Mononuclear cell (primary cell): Measurements from ENCODE around the gene FTSJ3. TPM values are rescaled to one million over a fixed set of nuclear protein-coding genes. Genes with fewer than 3 reads are reported as not detected.
"Not testable (repeated sequence)": the region's sequence is repeated elsewhere in the genome, so short reads cannot be mapped to it uniquely, and the experiment has no call there.

Source experiments
- H3K27me3 ChIP-seq: 2 replicates; pipeline ENCODE4 v1.6.0; 2011; ENCODE audit warnings: low read length, control low read depth; ENCODE audit not compliant: insufficient read depth
- H3K4me1 ChIP-seq: 2 replicates; pipeline ENCODE4 v1.5.1; 2011; ENCODE audit warnings: mild to moderate bottlenecking, low read length, control low read depth; ENCODE audit not compliant: insufficient read depth
- H3K4me3 ChIP-seq: 2 replicates; pipeline ENCODE4 v1.5.1; 2011; ENCODE audit warnings: mild to moderate bottlenecking, low read length, moderate library complexity
- H3K9me3 ChIP-seq: 2 replicates; pipeline ENCODE4 v1.5.1; 2011; ENCODE audit warnings: low read depth, mild to moderate bottlenecking, control low read depth, low read length
- total RNA-seq: library from RNA; depleted of rRNA; stranded (reverse); fragments of >200 nt; gene quantifications from one replicate; pipeline ENCODE4 v1.2.3, GENCODE V29; 2012

FTSJ3 gene
- total RNA-seq, 1 donor: 13.2 TPM

DNA sequence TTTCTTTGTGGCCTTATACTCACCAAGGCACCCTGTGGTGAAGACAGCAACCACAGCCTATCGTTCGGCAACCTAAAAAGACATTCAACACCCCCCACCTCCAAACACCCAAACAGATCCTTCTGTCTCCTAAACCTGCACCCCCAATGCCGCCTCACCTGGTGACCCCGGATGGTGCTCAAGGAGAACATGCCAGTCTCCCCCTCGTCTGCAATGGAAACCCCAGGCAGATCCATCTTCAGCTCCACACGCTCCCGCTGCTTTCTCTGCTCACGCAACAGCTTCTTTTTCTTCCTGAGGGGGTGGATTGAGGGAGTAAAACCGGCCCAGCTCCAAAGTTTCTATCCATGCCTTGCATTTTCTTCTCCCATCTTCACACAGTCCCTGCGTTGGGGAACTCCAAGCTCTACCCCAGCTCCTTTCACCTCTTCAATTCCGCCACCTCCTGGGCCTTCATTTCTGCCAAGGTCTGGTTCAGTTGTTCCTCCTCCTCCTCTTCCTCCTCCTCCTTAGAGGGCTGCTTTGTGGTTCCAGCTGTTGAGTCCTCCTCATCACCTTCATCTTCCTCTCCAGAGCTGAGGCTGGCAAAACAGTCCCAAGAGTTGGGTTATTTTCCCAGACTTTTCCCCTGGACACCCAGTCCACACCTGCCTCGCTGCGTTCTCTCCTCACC, 3.7 kb downstream of the FTSJ3 start:
- H3K4me1 ChIP-seq: peaks cover 29% of the 10 kb centered on the region
- no peaks in the 10 kb centered on the region for H3K9me3 ChIP-seq
- no peaks in the 10 kb centered on the region for H3K27me3 ChIP-seq
- no peak overlapping the region for H3K4me3 ChIP-seq

DNA sequence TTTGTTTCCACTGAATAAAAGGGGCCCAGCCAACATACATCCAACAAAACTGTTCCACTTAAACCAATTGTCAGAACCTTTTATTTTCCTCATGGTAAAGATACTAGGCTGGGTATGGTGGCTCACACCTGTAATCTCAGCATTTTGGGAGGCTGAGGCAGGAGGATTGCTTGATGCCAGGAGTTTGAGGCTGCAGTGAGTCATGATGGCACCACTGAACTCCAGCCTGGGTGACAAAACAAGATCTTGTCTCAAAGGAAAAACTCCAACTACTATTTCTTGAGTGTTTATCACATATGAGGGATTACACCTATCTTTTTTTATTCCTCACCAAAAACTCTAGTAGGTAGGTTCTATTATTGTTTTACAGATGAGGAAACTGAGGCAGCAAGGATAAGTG, 4.9 kb downstream of the FTSJ3 start:
- H3K9me3 ChIP-seq: no peaks in the 10 kb centered on the region
- no peak overlapping the region for H3K4me3 ChIP-seq
- H3K27me3 ChIP-seq: no peaks in the 10 kb centered on the region
- H3K4me1 ChIP-seq: peaks cover 18% of the 10 kb centered on the region

GRCh38 chr17:63821804-63822203, 5.7 kb downstream of the FTSJ3 start:
- Histone ChIP-seq H3K27me3 (no peaks in the 10 kb centered on the region), H3K9me3 (no peaks in the 10 kb centered on the region), H3K4me3 (no peak overlapping the region), H3K4me1 (peaks cover 18% of the 10 kb centered on the region)

GRCh38 chr17:63820963-63821561, 6.4 kb downstream of the FTSJ3 start:
- Histone ChIP-seq H3K9me3 (no peaks in the 10 kb centered on the region), H3K27me3 (no peaks in the 10 kb centered on the region), H3K4me1 (peaks cover 13% of the 10 kb centered on the region), H3K4me3 (no peak overlapping the region)

GRCh38 chr17:63819585-63820537, 7.6 kb downstream of the FTSJ3 start:
- Histone ChIP-seq H3K27me3 (no peaks in the 10 kb centered on the region), H3K4me3 (no peak overlapping the region), H3K4me1 (peaks cover 6% of the 10 kb centered on the region), H3K9me3 (no peaks in the 10 kb centered on the region)

GRCh38 chr17:63819131-63819530, 8.3 kb downstream of the FTSJ3 start:
- no peak overlapping the region for H3K4me3 ChIP-seq
- no peaks in the 10 kb centered on the region for H3K9me3 ChIP-seq
- H3K27me3 ChIP-seq: no peaks in the 10 kb centered on the region
- H3K4me1 ChIP-seq: peaks cover 6% of the 10 kb centered on the region

GRCh38 chr17:63817736-63818385, 9.6 kb downstream of the FTSJ3 start:
- no peaks in the 10 kb centered on the region for H3K27me3 ChIP-seq
- no peaks in the 10 kb centered on the region for H3K9me3 ChIP-seq
- no peak overlapping the region for H3K4me3 ChIP-seq
- peaks cover 6% of the 10 kb centered on the region for H3K4me1 ChIP-seq

DNA sequence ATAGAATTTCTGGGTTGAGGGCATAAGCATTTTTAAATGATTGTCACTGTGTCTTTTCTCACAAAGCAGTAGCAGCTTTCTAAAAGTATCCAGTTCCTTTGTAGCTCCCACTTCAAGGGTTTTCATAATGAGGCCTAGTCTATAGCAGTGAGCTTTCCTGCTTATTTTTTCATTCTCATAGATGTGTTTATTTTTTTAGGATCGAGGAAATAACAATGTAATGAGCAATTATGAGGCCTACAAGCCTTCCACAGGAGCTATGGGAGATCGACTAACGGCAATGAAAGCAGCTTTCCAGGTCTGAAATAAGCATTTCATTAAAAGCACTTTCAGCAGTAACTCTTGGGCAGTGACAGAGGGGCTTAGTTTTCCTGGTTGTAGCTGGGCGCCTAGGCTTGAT, 10.8 kb downstream of the FTSJ3 start:
- H3K4me1 ChIP-seq: peaks cover 6% of the 10 kb centered on the region
- no peak overlapping the region for H3K4me3 ChIP-seq
- H3K27me3 ChIP-seq: no peaks in the 10 kb centered on the region
- H3K9me3 ChIP-seq: no peaks in the 10 kb centered on the region

DNA sequence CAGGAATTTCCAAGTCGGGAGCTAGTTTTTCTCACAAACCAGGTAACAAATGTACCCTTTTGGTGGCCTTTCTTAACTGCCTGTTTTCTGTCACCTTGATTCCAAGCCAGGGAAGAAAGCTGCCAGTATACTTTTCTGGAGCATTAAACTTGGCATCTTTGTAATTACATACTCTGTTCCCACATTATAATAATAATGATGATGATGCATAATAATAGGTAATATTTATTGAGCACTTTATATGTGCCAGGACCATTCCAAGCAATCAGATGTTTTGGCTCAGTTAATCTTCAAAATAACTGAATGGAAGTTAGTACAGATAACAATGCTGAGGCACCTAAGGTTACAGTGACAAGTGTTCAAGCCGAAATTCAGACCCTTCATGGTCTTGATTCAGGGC, 11.3 kb downstream of the FTSJ3 start:
- H3K4me3 ChIP-seq: no peak overlapping the region
- H3K9me3 ChIP-seq: no peaks in the 10 kb centered on the region
- no peaks in the 10 kb centered on the region for H3K27me3 ChIP-seq
- peaks cover 3% of the 10 kb centered on the region for H3K4me1 ChIP-seq

DNA sequence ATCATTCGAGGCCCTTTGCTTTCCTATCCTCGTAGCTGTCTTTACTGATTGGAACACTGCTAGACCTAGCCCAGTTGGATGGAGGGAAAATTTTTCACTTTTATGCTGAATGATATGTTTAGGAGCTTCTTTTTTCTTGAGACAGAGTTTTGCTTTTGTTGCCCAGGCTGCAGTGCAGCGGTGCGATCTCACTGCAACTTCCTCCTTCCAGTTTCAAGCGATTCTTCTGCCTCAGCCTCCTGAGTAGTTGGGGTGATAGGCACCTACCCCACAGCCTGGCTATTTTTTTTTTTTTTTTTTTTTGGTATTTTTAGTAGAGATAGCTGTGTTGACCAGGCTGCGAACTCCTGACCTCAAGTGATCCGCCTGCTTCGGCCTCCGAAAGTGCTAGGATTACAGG, 17.5 kb downstream of the FTSJ3 start:
- no peaks in the 10 kb centered on the region for H3K27me3 ChIP-seq
- no peaks in the 10 kb centered on the region for H3K9me3 ChIP-seq
- H3K4me3 ChIP-seq: no peak overlapping the region
- no peaks in the 10 kb centered on the region for H3K4me1 ChIP-seq

- Histone ChIP-seq H3K4me3 (no peak overlapping the region), H3K4me1 (no peaks in the 10 kb centered on the region), H3K9me3 (no peaks in the 10 kb centered on the region), H3K27me3 (no peaks in the 10 kb centered on the region)
These were observed 21.9 kb downstream of the FTSJ3 start for GRCh38 chr17:63805591-63805990.

GRCh38 chr17:63804328-63804727, 23.1 kb downstream of the FTSJ3 start:
- H3K4me3 ChIP-seq: no peak overlapping the region
- H3K9me3 ChIP-seq: no peaks in the 10 kb centered on the region
- no peaks in the 10 kb centered on the region for H3K27me3 ChIP-seq
- no peaks in the 10 kb centered on the region for H3K4me1 ChIP-seq

- H3K9me3 ChIP-seq: no peaks in the 10 kb centered on the region
- no peaks in the 10 kb centered on the region for H3K27me3 ChIP-seq
- H3K4me1 ChIP-seq: no peaks in the 10 kb centered on the region
- H3K4me3 ChIP-seq: no peak overlapping the region
These were observed 26.7 kb downstream of the FTSJ3 start for GRCh38 chr17:63800783-63801182.

DNA sequence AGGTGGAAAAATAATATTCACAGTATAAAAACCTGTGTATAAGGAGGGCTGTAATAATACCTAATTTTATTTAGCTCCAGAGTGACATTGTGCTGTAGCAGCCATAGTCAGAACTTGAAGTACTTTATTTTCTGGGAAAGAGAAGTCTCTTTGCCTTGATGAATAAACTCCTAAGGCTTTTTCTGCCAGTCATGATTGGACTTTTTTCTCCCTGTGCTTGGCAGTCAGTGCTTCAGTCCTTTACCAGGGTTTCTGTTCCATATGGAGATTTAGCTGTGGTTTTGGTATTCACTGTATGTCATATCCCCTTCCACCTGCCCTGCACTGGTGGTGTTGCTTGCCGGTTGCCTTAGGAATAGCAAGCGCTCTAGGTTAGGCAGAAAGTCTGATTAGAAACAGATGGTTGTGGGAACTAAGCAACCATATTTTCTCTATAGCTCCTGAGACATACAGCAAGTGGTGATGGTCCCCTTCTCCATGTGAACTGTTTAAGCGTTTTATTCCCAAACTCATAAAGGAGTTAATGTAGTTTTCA, 28.8 kb downstream of the FTSJ3 start:
- H3K27me3 ChIP-seq: no peaks in the 10 kb centered on the region
- H3K4me3 ChIP-seq: no peak overlapping the region
- no peaks in the 10 kb centered on the region for H3K9me3 ChIP-seq
- no peaks in the 10 kb centered on the region for H3K4me1 ChIP-seq

DNA sequence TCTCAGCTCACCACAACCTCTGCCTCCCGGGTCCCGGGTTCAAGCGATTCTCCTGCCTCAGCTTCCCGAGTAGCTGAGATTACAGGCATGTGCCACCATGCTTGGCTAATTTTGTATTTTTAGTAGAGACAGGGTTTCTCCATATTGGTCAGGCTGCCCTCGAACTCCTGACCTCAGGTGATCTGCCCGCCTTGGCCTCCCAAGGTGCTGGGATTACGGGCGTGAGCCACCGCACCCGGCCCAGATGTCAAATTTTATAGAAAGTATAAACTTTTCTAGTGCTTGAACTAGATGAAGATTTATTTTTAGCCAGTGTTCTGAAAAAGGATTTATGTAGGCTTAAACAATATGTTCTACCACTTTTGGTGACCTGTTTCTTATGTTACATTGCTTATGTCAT, 31.1 kb downstream of the FTSJ3 start:
- H3K27me3 ChIP-seq, H3K4me1 ChIP-seq, H3K9me3 ChIP-seq, H3K4me3 ChIP-seq: not testable (repeated sequence)
